ENCODE measurements around the gene PLOD3. TPM values are rescaled to one million over a fixed set of nuclear protein-coding genes. Genes with fewer than 3 reads are reported as not detected.

Gene PLOD3
- total and polyA plus RNA-seq, 4 donors: 38.9 to 104 (median 58.2) TPM

DNA sequence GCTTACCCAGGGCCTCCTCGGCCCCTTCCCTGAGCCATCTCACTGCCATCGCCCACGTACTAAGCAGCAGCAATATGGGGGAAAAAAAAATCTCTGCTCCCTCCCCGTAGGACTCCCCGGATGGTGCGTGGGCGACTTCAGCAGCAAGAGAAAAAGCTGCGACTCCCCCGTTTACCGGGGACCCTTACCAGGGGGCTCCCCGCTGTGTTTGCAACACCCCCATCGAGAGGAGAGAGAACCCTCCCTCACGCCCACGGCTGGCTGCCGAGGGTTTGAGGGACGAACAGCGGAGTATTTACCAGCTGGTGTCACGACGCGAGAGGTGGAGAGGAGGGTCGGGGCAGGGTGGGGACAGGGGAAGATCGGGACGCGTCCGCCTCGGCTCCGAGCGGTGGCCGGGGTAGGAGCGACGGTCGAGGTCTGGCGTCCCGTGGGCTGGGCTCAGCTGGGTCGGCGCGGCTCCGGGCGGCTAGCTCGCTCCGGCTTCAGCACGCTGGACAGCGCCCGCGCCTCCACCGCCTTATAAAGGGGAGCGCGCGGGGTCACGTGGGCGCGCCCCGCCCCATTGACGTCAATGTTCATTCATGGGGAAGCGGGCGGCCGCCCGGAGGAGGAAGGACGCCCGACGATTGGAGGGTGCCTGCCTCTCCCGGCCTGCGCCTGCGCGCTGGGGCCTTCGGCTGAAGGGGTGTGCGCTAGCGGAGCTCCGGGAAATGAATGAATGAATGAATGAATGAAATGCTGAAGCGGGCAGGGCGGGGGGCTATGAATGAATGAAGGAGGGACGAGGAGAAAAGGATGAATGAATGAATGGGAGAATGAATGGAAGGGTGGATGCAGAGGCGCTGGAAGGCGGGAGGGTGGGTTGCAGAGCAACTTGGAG, 52.1 kb downstream of the PLOD3 start, which contains the start of gene VGF:
Gene VGF, minus strand, starts transcription at position 495 of the 883 bp plus-strand sequence. CDS start 726 bp downstream, outside the sequence.
- Histone ChIP-seq H3K9me3 (ENCODE audit: control insufficient read depth in 4 of 4, insufficient read depth in 3 of 4, low read length in 3 of 4) (peaks cover 0 to 7% (median 0%) of the 10 kb centered on the region in 4 donors), H3K4me1 (ENCODE audit: control insufficient read depth in 5 of 5, insufficient read depth in 5 of 5, low read length in 5 of 5) (peaks cover 0 to 37% (median 11%) of the 10 kb centered on the region in 5 donors), H3K27me3 (ENCODE audit: control insufficient read depth in 3 of 3, insufficient read depth in 3 of 3, low read length in 2 of 3) (peaks cover 3 to 56% (median 51%) of the 10 kb centered on the region in 3 donors), H3K9ac (ENCODE audit: insufficient read depth in 1 of 2, low read length in 2 of 2) (no peak within 1 kb of the TSS), H3K4me3 (no peak within 1 kb of the TSS), H3K27ac (ENCODE audit: low read depth in 1 of 2, low read length in 1 of 2) (no peak within 1 kb of the TSS), H3K36me3 (ENCODE audit: control insufficient read depth in 4 of 4, insufficient read depth in 4 of 4, low read length in 4 of 4) (peaks cover 0 to 4% (median 0%) of the 10 kb centered on the region in 4 donors)
- WGBS, 2 donors: 3% methylated on average over 71 to 74 of the region's 74 CpGs
- no peak for TF ChIP-seq CTCF (IDR thresholded peaks at IDR 0.05; ENCODE audit: control extremely low read depth, extremely low read depth)
- DNase-seq (peak; percentile 89 to 91 (median 90)), ATAC-seq (ENCODE audit: insufficient read depth, low FRiP score) (peak; percentile 90)

DNA sequence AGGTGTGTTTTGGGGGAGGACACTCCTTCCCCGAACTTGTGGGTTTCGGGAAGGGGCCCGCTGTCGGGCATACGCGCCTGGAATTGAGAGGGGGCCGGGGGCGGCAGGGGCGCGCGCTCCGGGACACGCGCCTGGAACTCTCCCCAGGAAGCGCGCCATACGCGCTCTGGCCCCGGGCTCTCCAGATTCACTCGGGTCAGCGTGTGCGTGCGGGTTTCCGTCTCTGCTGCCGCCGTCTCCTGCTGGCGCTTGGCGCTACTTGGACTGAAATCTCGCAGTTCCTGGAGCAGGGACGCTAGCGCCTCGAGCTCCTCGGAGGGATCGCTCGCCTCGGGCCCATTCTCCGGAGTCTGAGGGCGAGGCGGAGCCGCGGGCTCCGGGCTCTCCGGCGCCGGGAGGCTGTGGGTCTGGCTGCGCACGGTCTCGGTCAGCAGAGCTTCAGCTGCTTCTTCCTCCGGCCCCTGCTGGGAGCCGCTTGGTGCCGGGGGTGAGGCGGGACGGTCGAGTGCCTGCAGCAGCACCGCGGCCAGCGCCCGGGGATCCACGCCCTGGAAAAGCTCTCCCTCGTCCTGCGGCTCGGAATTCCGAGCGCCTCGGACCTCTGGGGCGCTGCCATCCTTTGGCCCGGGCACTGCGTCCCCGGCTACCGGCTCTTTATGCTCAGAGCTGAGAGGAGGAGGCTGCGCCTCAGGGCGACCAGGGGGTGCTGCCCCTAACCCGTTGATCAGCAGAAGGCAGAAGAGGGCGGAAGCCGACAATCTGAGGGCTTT, 53.1 kb downstream of the PLOD3 start:
- Histone ChIP-seq H3K9ac (ENCODE audit: insufficient read depth in 1 of 2, low read length in 2 of 2) (no peak overlapping the region), H3K9me3 (ENCODE audit: control insufficient read depth in 4 of 4, insufficient read depth in 3 of 4, low read length in 3 of 4) (peaks cover 0 to 7% (median 0%) of the 10 kb centered on the region in 4 donors), H3K4me3 (no peak overlapping the region), H3K27ac (ENCODE audit: low read depth in 1 of 2, low read length in 1 of 2) (no peak overlapping the region), H3K4me1 (ENCODE audit: control insufficient read depth in 5 of 5, insufficient read depth in 5 of 5, low read length in 5 of 5) (peaks cover 0 to 34% (median 19%) of the 10 kb centered on the region in 5 donors), H3K27me3 (ENCODE audit: control insufficient read depth in 3 of 3, insufficient read depth in 3 of 3, low read length in 2 of 3) (peaks cover 7 to 45% (median 41%) of the 10 kb centered on the region in 3 donors), H3K36me3 (ENCODE audit: control insufficient read depth in 4 of 4, insufficient read depth in 4 of 4, low read length in 4 of 4) (peaks cover 0 to 14% (median 1%) of the 10 kb centered on the region in 4 donors)
- DNase-seq (peak; percentile 50 to 67 (median 50)), ATAC-seq (ENCODE audit: insufficient read depth, low FRiP score) (no peak)
- 3% methylated on average over 67 to 75 of the region's 75 CpGs for WGBS, 2 donors
- no peak for TF ChIP-seq CTCF (IDR thresholded peaks at IDR 0.05; ENCODE audit: control extremely low read depth, extremely low read depth)

- ATAC-seq (ENCODE audit: insufficient read depth, low FRiP score) (no peak), DNase-seq (peak in 1 of 3 donors; percentile 43)
- TF ChIP-seq CTCF (IDR thresholded peaks at IDR 0.05; ENCODE audit: control extremely low read depth, extremely low read depth): no peak
- Histone ChIP-seq H3K9me3 (ENCODE audit: control insufficient read depth in 4 of 4, insufficient read depth in 3 of 4, low read length in 3 of 4) (peaks cover 0 to 7% (median 0%) of the 10 kb centered on the region in 4 donors), H3K27ac (ENCODE audit: low read depth in 1 of 2, low read length in 1 of 2) (no peak overlapping the region), H3K4me3 (peak overlapping the region; percentile 27), H3K4me1 (ENCODE audit: control insufficient read depth in 5 of 5, insufficient read depth in 5 of 5, low read length in 5 of 5) (peaks cover 0 to 34% (median 19%) of the 10 kb centered on the region in 5 donors), H3K27me3 (ENCODE audit: control insufficient read depth in 3 of 3, insufficient read depth in 3 of 3, low read length in 2 of 3) (peaks cover 7 to 37% (median 35%) of the 10 kb centered on the region in 3 donors), H3K36me3 (ENCODE audit: control insufficient read depth in 4 of 4, insufficient read depth in 4 of 4, low read length in 4 of 4) (peaks cover 0 to 21% (median 2%) of the 10 kb centered on the region in 4 donors), H3K9ac (ENCODE audit: insufficient read depth in 1 of 2, low read length in 2 of 2) (no peak overlapping the region)
- WGBS, 2 donors: 1% methylated on average over 47 to 87 of the region's 92 CpGs
Observed at GRCh38 chr7:101163279-101164070, 53.9 kb downstream of the PLOD3 start.

All from lung (tissue), 12 donors.